ENCODE results near the gene BEST1. TPM values are rescaled to one million over a fixed set of nuclear protein-coding genes. Genes with fewer than 3 reads are reported as not detected.

Gene BEST1
- polyA plus RNA-seq, 2 donors: 1.2 to 3.8 TPM

DNA sequence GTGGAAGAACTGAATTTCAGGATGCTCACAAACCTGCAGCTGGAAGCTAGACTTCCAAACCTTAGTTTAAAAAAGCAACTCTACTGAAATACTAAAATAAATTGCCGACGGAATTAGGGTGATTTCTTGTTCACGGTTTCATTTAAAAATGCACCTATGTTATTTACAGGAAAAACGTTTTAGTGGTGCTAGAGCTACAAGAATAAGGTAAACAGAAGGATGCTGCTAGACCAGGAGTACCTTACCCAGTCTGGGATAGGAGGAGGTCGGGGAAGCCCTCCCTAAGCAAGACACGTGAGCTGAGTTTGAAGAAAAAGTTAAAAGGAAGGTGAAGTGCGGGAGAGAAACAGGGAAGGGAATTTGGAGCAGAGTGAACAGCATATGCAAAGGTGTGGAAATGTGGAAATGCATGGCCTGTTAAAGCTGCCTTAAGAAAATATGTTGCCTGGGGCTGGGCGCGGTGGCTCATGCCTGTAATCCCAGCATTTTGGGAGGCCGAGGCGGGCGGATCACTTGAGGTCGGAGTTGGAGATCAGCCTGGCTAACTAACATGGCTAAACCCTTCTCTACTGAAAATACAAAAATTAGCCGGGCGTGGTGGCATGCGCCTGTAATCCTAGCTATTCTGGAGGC is 18.7 kb downstream of the BEST1 start:
- Histone ChIP-seq H3K27me3 (ENCODE audit: control insufficient read depth in 1 of 2, insufficient read depth in 2 of 2, low read length in 2 of 2) (no peaks in the 10 kb centered on the region), H3K36me3 (ENCODE audit: control insufficient read depth in 2 of 2, insufficient read depth in 2 of 2, low read length in 1 of 2) (peaks cover 0 to 5% of the 10 kb centered on the region in 2 donors), H3K27ac (ENCODE audit: low read depth in 2 of 2, low read length in 1 of 2) (peak overlapping the region; percentile 97 to 98), H3K9me3 (ENCODE audit: control insufficient read depth in 2 of 2, insufficient read depth in 1 of 2, low read depth in 1 of 2, low read length in 1 of 2) (no peaks in the 10 kb centered on the region), H3K4me1 (ENCODE audit: control insufficient read depth in 2 of 2, insufficient read depth in 2 of 2, low read length in 1 of 2) (peaks cover 12 to 23% of the 10 kb centered on the region in 2 donors), H3K4me3 (ENCODE audit: low read depth in 1 of 2, low read length in 2 of 2) (peak overlapping the region; percentile 92 to 94)
- 48 to 70% methylated on average over 16 of the region's 16 CpGs for WGBS, 2 donors

DNA sequence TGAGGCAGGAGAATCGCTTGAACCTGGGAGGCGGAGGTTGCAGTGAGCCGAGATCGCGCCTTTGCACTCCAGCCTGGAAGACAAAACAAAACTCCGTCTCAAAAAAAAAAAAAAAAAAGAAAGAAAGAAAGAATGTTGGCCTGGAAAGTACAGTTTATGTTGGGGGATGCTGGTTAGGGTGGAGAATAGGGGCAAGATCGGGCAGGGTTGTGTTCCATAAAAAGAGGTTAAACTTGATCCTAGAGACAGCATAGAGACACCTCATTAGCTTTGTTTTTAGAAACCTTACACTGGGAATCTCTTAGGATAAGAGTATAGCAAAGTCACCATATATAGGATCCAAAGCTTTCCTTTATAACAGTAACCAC is 19.2 kb downstream of the BEST1 start:
- H3K27ac ChIP-seq (ENCODE audit: low read depth in 2 of 2, low read length in 1 of 2): peak overlapping the region in 1 of 2 donors; percentile 36
- no peak overlapping the region for H3K4me3 ChIP-seq (ENCODE audit: low read depth in 1 of 2, low read length in 2 of 2)
- H3K27me3 ChIP-seq (ENCODE audit: control insufficient read depth in 1 of 2, insufficient read depth in 2 of 2, low read length in 2 of 2): no peaks in the 10 kb centered on the region
- H3K36me3 ChIP-seq (ENCODE audit: control insufficient read depth in 2 of 2, insufficient read depth in 2 of 2, low read length in 1 of 2): peaks cover 0 to 3% of the 10 kb centered on the region in 2 donors
- no peaks in the 10 kb centered on the region for H3K9me3 ChIP-seq (ENCODE audit: control insufficient read depth in 2 of 2, insufficient read depth in 1 of 2, low read depth in 1 of 2, low read length in 1 of 2)
- H3K4me1 ChIP-seq (ENCODE audit: control insufficient read depth in 2 of 2, insufficient read depth in 2 of 2, low read length in 1 of 2): peaks cover 12 to 25% of the 10 kb centered on the region in 2 donors
- 51 to 76% methylated on average over 7 of the region's 7 CpGs for WGBS, 2 donors

DNA sequence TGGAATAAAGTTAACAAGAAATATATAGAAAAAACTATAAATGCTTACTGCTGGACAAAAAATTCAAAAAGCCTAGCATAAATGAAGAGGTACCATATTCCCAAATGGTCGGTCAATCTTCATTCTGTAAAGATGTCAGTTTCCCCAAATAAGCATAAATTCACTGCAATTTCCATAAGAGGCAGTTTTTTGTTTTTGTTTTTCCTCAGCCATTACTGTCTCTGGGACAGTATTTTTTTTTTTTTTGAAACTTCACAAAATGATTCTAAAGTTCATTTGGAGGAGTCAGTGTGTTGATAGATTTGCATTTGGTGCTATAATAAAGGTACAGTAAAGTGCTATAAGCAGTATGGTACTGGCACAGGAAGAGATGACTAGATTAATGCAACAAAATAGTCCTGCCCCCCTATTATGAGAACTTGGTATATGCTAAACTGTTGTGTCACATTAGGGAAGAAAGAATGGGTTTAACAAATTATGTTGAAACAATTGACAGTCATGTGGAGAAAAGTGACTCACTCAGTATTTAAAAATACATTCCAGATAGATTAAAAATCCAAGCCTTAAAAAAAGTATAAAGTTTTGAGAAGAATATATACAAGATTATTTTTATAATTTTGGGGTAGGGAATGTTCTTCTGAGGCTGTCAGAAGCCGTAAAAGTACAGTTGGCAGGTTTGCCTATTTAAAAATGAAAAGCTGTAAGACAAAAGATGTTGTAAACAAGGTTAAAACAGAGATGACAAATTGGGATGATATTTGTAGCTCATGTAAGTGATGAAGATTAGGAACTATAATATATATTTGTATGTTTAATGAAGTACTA is 19.9 kb downstream of the BEST1 start:
- peaks cover 14 to 25% of the 10 kb centered on the region in 2 donors for H3K4me1 ChIP-seq (ENCODE audit: control insufficient read depth in 2 of 2, insufficient read depth in 2 of 2, low read length in 1 of 2)
- H3K27ac ChIP-seq (ENCODE audit: low read depth in 2 of 2, low read length in 1 of 2): peak overlapping the region; percentile 92 to 95
- no peak overlapping the region for H3K4me3 ChIP-seq (ENCODE audit: low read depth in 1 of 2, low read length in 2 of 2)
- H3K36me3 ChIP-seq (ENCODE audit: control insufficient read depth in 2 of 2, insufficient read depth in 2 of 2, low read length in 1 of 2): no peaks in the 10 kb centered on the region
- WGBS, 2 donors: 71 to 81% methylated on average over 2 of the region's 2 CpGs
- no peaks in the 10 kb centered on the region for H3K9me3 ChIP-seq (ENCODE audit: control insufficient read depth in 2 of 2, insufficient read depth in 1 of 2, low read depth in 1 of 2, low read length in 1 of 2)
- no peaks in the 10 kb centered on the region for H3K27me3 ChIP-seq (ENCODE audit: control insufficient read depth in 1 of 2, insufficient read depth in 2 of 2, low read length in 2 of 2)

DNA sequence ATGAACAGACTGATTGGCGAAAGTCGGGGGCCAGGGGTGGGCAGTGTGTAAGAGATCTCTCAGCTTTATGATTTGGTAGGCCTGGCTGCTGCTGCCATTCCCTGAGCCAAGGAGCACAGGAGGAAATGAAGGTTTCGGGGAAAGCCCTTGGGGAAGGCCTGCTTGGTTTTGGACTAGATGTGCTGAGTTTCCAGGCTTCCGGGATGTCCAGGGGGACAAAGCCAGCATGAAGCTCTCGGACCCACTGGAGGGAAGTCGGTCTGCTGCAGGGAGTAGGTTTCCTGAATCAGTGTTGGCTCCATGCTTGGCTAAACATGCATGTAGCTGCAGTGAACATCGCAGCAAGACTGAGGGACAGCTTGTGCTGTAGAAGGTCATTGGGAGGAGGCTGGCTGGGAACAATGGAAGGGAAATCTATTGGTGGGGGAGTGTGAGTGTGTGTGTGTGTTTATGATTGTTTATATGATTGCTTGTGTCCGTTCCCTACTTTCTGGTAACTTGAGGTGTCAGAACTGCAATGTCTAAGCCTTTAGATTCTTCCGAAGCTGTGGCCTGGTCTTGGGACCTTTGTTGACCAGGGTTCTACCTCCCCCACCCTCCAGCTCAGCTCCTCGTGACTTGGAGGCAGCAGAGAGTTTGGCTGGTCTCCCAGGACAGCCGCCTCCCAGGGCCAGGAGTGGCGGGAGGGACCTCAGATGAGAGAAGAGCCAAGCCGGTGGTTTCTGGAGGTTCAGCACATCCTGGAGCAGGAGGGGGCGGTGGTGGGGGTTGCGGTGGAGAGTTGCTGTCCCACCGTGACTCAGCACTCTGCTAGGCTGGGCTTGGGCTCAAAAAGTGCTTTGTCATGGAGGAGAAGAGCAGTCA is 21.3 kb downstream of the BEST1 start:
- H3K4me3 ChIP-seq (ENCODE audit: low read depth in 1 of 2, low read length in 2 of 2): peak overlapping the region; percentile 22 to 27
- no peaks in the 10 kb centered on the region for H3K36me3 ChIP-seq (ENCODE audit: control insufficient read depth in 2 of 2, insufficient read depth in 2 of 2, low read length in 1 of 2)
- H3K4me1 ChIP-seq (ENCODE audit: control insufficient read depth in 2 of 2, insufficient read depth in 2 of 2, low read length in 1 of 2): peaks cover 19 to 25% of the 10 kb centered on the region in 2 donors
- peak overlapping the region; percentile 92 to 95 for H3K27ac ChIP-seq (ENCODE audit: low read depth in 2 of 2, low read length in 1 of 2)
- H3K9me3 ChIP-seq (ENCODE audit: control insufficient read depth in 2 of 2, insufficient read depth in 1 of 2, low read depth in 1 of 2, low read length in 1 of 2): no peaks in the 10 kb centered on the region
- no peaks in the 10 kb centered on the region for H3K27me3 ChIP-seq (ENCODE audit: control insufficient read depth in 1 of 2, insufficient read depth in 2 of 2, low read length in 2 of 2)
- 14 to 16% methylated on average over 16 of the region's 16 CpGs for WGBS, 2 donors

DNA sequence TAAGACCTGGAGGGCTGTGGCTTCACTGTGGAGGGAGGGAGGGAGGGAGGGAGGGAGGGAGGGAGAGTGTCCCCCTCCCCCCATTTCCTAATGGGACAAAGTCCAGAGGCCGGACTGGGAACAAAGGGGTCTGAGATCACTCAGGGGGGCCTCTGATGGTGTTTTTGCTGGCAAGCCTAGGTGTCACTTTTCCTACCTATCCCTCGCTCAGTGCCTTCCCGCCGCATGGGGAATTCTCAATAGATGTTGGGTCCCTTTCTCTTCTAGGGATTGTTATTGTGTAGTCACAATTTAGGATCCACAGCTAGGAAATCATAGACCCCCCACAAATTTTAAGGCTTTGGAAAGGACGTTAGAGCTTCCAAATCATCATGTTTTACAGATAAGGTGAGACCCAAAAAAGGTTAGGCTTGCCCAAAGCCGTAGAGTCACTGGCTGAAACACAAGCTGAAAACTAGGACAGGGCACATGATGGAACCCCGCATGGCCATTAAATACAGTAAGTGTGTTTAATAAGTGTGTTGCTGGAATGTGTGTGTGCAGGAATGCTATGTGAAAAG is 22.0 kb downstream of the BEST1 start:
- Histone ChIP-seq H3K27ac (ENCODE audit: low read depth in 2 of 2, low read length in 1 of 2) (peak overlapping the region; percentile 92 to 95), H3K4me3 (ENCODE audit: low read depth in 1 of 2, low read length in 2 of 2) (peak overlapping the region in 1 of 2 donors; percentile 11), H3K9me3 (ENCODE audit: control insufficient read depth in 2 of 2, insufficient read depth in 1 of 2, low read depth in 1 of 2, low read length in 1 of 2) (no peaks in the 10 kb centered on the region), H3K36me3 (ENCODE audit: control insufficient read depth in 2 of 2, insufficient read depth in 2 of 2, low read length in 1 of 2) (no peaks in the 10 kb centered on the region), H3K27me3 (ENCODE audit: control insufficient read depth in 1 of 2, insufficient read depth in 2 of 2, low read length in 2 of 2) (no peaks in the 10 kb centered on the region), H3K4me1 (ENCODE audit: control insufficient read depth in 2 of 2, insufficient read depth in 2 of 2, low read length in 1 of 2) (peaks cover 19 to 27% of the 10 kb centered on the region in 2 donors)
- WGBS, 2 donors: 27 to 39% methylated on average over 6 to 7 of the region's 7 CpGs

DNA sequence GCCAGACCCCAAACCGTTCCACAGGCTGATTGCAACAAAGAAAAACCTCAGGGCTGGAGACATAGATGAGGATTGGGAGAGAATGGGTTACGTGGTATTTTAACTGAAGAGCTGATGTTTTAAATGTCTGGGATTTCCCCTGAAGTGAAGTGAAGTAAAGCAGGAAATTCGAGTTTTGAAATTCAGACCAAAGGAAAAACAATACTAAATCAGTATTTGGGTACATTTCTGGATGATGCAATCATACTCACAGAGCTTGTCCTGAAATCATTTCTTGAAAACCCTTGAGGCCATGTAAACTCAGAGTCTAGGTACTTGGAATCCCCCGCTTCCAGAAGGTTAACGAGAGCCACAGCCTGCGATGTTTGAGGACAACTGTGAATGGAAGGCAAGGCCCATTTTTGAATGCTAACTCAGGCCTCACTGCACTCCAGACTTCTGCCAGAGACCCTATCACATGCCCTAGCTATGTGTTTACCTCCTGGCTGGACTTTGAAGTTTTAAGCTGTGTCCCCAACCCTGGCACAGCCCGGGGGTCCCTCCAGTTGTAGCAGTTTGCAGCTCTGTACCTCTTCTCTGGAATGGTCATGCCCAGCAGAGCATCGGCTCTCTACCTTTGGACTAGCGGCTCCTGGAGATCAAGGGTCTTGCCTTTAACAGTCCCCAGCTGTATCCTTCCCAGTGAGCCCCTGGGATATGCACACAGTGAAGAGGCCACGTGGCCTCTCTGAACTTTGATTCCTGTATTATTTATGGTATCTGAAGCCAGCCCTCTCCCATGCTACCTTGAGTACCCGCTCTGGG is 22.7 kb downstream of the BEST1 start:
- Histone ChIP-seq H3K4me1 (ENCODE audit: control insufficient read depth in 2 of 2, insufficient read depth in 2 of 2, low read length in 1 of 2) (peaks cover 19 to 27% of the 10 kb centered on the region in 2 donors), H3K27me3 (ENCODE audit: control insufficient read depth in 1 of 2, insufficient read depth in 2 of 2, low read length in 2 of 2) (no peaks in the 10 kb centered on the region), H3K9me3 (ENCODE audit: control insufficient read depth in 2 of 2, insufficient read depth in 1 of 2, low read depth in 1 of 2, low read length in 1 of 2) (no peaks in the 10 kb centered on the region), H3K27ac (ENCODE audit: low read depth in 2 of 2, low read length in 1 of 2) (peak overlapping the region; percentile 92 to 95), H3K4me3 (ENCODE audit: low read depth in 1 of 2, low read length in 2 of 2) (peak overlapping the region; percentile 11 to 18), H3K36me3 (ENCODE audit: control insufficient read depth in 2 of 2, insufficient read depth in 2 of 2, low read length in 1 of 2) (no peaks in the 10 kb centered on the region)
- 31 to 32% methylated on average over 11 of the region's 11 CpGs for WGBS, 2 donors

DNA sequence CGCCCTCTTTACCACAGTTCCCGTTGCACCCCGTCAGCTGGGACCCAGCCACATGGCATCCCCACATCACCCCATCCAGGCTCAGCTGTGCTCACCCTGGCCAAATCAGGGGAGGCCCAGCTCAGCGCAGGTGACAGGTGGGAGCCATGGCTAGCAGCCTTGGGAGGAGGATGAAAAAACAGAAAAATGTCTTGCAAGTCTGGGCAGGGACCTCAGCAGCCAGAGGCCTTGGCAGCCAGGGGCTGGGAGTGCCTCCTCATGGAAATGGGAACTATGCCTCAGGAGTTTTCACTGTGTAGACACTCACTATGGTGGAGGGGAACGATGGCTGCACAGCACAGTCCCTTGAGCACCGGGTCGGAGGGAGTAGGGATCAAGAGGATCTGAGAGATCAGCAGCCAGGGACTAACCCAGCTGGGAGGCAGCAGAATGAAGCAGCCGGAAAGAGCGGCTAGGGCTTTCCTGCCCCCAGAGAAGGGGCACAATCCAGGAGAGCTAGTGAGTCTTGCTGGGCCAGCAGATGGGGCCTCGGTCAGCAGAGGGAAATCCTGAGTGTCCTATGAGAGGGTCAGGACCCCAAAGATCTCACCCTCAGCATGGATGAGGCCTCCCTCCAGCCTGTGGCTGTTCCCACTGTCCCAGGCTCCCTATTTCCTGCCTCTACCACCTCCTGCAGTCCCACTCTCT is 23.5 kb downstream of the BEST1 start:
- H3K36me3 ChIP-seq (ENCODE audit: control insufficient read depth in 2 of 2, insufficient read depth in 2 of 2, low read length in 1 of 2): no peaks in the 10 kb centered on the region
- 46% methylated on average over 10 of the region's 10 CpGs for WGBS, 2 donors
- peaks cover 19 to 27% of the 10 kb centered on the region in 2 donors for H3K4me1 ChIP-seq (ENCODE audit: control insufficient read depth in 2 of 2, insufficient read depth in 2 of 2, low read length in 1 of 2)
- peak overlapping the region; percentile 92 to 94 for H3K27ac ChIP-seq (ENCODE audit: low read depth in 2 of 2, low read length in 1 of 2)
- peak overlapping the region in 1 of 2 donors; percentile 18 for H3K4me3 ChIP-seq (ENCODE audit: low read depth in 1 of 2, low read length in 2 of 2)
- H3K27me3 ChIP-seq (ENCODE audit: control insufficient read depth in 1 of 2, insufficient read depth in 2 of 2, low read length in 2 of 2): no peaks in the 10 kb centered on the region
- H3K9me3 ChIP-seq (ENCODE audit: control insufficient read depth in 2 of 2, insufficient read depth in 1 of 2, low read depth in 1 of 2, low read length in 1 of 2): no peaks in the 10 kb centered on the region

DNA sequence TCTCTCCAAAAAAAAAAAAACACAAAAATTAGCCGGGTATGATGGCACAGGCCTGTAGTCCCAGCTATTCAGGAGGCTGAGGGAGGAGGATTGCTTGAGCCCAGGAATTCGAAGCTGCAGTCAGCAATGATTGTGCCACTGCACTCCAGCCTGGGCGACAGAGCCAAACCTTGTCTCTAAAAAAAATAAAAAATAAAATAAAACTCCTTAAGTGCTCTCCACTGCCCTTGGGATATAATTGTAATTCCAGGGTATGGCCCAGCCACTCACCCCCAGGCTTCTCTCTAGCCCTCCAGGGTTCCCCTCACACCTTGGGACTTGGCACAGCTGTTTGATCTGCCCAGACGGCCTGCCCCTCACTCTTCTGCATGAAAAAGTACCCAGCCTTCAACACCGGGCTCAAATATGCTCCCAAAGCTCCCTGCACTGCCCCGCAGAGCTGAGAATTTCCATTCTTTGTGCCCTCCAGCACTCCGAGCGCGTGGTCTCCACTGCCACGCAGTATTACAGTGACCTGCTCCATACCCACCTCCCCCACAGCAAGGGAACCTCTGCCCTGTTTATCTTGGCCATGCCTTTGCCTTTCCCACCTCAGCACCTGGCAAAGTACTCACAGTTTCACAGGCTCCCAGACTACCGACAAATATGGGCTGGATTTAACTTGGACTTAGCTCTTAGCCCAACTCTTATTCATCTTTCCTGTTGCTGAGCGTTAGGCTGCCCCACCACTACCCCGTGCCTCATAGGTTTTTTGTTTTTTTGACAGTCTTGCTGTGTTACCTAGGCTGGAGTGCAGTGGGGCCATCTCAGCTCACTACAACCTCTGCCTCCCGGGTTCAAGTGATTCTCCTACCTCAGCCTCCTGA is 24.8 kb downstream of the BEST1 start:
- Histone ChIP-seq H3K27me3 (ENCODE audit: control insufficient read depth in 1 of 2, insufficient read depth in 2 of 2, low read length in 2 of 2) (no peaks in the 10 kb centered on the region), H3K9me3 (ENCODE audit: control insufficient read depth in 2 of 2, insufficient read depth in 1 of 2, low read depth in 1 of 2, low read length in 1 of 2) (no peaks in the 10 kb centered on the region), H3K4me3 (ENCODE audit: low read depth in 1 of 2, low read length in 2 of 2) (no peak overlapping the region), H3K4me1 (ENCODE audit: control insufficient read depth in 2 of 2, insufficient read depth in 2 of 2, low read length in 1 of 2) (peaks cover 19 to 31% of the 10 kb centered on the region in 2 donors), H3K36me3 (ENCODE audit: control insufficient read depth in 2 of 2, insufficient read depth in 2 of 2, low read length in 1 of 2) (no peaks in the 10 kb centered on the region), H3K27ac (ENCODE audit: low read depth in 2 of 2, low read length in 1 of 2) (peak overlapping the region; percentile 50 to 78)
- 38 to 53% methylated on average over 14 of the region's 14 CpGs for WGBS, 2 donors
